Measurements from ENCODE around the gene XNDC1N.
A peak's percentile ranks its signal among the peaks of the same experiment; 100 is the strongest.

Gene XNDC1N, protein sequence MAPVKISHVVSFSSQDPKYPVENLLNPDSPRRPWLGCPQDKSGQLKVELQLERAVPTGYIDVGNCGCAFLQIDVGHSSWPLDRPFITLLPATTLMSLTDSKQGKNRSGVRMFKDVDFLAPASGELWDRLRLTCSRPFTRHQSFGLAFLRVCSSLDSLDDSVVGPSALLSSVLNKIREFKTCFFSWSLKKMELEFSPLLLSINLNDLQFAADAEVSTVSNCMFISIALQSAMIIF

DNA sequence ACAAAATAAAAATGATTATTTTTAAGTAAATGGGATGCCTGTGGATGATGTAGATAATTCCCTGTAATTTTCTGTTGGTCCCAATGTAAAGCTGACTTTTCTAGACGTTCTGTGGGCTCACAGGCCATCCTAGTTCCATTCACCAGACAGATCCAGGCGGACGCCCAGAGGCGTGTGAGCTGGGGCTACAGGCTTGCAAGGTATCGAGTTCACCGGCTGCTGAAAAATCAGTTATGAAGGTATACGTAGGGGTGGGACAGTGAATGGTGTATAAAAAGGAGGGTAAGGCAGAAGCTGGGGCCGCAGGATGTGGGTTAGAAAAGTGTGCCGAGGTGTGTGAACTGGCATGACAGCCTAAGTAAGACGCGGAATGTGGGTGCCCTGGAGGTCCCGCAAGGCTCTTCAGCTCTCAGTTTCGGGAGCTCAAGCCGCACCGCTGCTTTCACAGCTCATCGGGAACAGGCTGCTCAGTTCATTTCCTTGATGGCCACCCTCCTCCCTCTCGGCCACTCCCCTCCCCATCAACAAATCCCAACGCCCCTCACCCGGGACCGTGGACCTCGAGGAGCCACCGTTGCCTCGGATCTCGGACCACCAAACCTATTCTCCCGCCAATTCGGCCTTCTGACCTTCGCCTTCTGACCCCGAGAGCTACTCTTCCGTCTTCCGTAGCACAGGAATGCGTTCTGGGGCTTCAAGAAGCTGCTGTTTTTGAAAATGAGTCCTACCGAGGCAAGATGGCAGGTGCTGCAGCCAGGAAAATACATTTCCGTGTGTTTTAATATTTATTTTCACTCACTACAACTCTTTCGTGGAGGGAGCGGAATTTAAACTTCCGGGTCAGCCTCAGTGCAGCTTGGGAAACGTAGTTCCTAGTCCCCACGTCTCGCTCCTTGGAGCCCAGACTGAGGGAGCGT lies at the start of gene XNDC1N:
TSS of gene XNDC1N (minus strand) at position 775 of the 917 bp plus-strand sequence. CDS start 5,241 bp downstream, outside the sequence.
- DNase-seq: peak; percentile 73

DNA sequence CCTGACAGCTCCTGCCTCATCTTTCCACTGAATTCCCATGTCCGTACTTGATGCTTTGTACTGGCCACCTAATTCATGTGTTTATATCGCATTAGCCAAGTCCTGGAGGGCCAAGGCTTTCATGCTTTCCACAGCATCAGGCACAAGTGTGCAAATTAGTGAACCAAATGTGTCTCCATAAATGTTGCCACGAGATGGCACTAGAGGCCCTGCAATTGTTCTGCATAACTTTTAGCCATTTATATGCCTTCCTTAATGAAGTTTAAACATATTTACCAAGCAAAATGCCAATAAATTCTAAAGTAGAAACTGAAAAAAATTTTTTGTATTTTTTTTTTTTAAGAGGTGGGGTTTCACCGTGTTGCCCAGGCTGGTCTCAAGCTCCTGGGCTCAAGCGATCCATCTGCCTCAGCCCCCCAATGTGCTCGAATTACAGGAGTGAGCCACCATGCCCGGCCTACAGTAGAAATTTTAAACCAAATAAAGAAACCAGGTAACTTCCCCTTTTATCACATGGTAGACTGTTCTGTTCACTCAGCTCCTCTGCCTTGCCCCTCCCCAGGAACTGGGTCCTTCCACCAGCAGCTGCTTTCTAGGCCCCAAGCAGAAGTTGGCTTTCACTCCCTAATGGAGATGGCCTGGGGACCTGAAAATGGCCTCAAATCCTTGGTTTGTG lies 49.5 kb upstream of the XNDC1N start:
- no peak for DNase-seq

DNA sequence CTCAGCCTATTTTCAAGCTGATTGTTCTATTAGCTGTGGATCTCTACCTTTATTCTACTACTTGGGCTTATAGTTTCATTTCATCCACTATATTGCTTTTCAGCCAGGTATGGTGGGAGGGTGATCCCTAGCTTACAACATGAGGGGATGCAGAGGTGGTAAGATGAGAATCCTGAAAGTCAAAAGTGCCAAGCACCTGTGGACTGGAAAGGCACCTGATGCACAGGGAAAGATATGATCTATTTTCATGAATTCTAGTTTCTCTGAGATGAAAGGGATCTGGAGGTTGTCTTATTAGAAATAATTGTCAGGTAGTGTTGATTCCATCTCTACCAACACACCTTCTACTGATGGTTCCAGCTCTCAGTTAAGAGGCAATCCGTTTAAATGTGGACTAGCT lies 48.7 kb upstream of the XNDC1N start:
- DNase-seq: no peak

DNA sequence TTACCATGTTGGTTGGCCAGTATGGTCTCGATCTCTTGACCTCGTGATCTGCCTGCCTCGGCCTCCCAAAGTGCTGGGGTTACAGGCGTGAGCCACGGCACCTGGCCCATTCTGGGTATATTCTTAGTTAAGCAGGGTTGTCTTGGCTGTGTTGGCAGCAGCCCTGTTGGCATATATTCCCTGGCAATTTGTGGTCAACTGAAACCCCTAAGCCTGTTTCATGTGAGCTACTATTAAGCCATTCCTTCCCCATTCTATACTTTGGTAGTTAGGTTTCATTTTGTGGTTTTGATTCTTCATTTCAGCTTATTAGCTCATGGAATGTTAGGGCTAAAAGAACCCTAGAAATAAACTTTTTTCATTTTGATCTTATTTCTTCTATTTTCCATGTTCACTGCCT lies 48.2 kb upstream of the XNDC1N start:
- no peak for DNase-seq

DNA sequence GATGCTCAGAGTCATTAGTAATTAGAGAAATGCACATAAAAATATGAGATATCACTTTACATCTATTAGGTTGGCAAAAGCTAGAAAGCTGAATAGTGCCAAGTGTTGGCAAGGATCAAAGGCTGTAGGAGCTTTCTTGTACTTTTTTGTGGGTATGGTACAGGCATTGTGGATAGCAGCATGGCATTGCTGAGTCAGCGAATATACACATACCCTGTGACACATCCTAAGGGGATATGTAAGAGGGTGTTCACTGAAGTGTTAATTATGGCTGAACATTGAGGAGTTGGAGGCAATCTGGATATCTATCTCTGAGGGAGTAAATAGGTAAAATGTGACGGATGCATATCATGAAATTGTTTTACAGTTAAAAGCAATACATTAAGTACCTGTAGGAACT lies 43.3 kb upstream of the XNDC1N start:
- DNase-seq: no peak

DNA sequence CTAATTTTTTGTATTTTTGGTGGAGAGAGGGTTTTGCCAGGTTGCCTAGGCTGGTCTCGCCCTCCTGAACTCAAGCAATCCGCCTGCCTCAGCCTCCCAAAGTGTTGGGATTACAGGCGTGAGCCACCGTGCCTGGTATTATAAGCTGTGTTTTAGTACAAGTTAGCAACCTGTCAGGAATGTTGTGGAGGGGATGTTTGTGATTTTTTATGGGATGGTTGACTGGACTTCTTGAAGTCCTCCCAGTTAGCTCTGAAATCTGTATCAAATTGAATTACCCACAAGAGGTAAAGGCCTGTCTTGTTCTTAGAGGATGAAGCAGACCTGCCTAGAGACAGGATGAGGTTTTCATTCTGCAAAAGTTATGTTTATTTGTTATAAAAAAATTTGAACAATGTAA lies 36.2 kb upstream of the XNDC1N start:
- no peak for DNase-seq

DNA sequence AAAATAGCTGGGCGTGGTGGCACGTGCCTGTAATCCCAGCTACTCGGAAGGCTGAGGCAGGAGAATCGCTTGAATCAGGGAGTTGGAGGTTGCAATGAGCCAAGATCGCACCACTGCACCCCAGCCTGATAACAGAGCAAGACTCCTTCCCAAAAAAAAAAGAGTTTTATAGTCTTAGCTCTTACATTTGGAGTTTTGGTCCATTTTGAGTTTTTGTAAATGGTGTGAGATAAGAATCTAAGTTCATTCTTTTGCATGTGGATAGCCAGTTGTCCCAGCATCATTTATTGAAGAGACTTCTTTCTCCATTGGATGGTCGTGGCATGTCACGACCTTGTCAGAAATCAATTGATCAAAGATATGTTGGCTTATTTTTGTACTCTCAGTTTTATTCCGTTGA lies 35.1 kb upstream of the XNDC1N start:
- DNase-seq: no peak

DNA sequence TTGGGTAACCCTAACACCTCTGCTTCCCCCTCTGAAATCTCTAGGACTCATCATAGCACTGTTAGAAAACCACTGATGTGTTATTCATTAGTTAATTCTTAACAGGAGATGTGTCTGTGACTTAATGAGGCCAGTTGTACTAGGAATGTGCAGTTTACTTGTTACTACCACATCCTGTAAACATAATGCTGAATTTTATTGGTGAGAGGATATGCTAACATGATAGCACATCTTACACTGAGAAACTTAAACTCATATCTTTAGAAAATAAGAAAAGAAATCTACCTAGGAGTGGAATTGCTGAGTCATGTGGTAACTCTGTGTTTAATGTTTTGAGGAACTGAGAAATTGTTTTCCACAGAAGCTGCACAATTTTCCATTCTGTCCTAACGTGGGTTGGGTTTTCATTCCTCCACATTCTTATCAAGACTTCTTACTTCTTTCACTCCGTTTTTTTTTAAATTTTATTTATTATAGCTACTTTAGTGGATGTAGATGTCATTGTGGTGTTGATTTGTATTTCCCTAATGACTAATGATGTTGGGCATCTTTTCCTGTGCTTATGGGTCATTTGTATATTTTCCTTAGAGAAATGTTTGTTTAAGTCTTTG lies 34.1 kb upstream of the XNDC1N start:
- no peak for DNase-seq

DNA sequence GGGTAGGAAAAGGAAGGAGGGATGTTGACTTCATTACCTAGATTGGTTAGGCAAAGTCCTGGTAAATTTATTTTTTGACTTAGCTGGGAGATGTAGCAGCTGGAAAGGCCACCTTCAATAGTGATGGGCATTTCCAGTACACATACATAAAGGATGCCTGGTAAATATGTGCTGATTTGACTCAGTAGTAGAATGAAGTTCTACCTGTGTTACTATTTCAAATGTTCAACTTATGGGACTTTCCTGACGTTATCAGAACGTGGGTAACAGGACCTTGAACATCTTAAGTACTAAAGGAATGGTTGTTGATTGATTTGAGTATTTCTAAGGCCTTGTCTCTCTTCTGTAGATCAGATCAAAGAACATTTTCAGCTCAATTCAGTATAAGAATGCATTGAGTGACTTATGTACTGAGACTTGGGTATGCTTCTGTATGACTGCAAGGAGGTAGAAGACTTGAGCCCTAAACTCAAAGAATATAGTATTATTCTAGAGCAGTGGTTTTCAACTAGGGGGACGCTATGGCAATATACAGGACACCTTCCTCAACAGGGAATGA lies 27.6 kb upstream of the XNDC1N start:
- no peak for DNase-seq

DNA sequence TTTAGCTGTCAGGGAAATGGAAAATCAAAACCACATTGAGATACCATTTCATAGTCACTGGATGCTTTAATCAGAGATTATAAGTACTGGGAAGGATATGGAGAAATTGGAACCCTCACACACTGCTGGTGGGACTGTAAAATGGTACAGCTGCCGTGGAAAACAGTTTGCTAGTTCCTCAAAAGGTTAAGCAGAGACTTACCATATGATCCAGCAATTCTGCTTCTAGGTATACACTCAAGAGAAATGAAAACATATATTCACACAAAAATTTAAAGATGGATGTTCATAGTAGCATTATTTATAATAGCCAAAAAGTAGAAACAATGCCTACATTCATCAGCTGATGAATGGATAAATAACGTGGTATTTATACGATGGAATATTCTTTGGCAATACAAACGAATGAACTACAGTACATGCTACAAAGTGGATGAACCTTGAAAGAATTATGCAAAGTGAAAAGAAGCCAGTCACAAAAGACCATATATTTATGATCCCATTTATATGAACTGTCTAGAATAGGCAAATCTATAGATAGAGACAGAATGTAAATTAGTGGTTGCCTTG lies 23.4 kb upstream of the XNDC1N start:
- no peak for DNase-seq

DNA sequence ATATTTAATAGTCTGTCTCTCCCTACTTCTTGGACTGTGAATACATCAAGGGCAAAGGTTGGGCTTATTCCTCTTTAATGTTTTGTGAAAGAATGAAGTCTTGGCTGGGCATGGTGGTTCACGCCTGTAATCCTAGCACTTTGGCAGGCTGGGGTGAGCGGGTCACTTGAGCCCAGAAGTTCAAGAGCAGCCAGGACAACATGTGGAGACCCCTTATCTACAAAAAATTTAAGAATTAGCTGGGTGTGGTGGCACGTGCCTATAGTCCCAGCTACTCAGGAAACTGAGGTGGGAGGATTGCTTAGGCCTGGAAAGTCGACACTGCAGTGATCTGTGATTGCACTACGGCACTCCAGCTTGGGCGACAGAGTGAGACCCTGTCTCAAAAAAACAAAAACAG lies 20.6 kb upstream of the XNDC1N start:
- DNase-seq: no peak

DNA sequence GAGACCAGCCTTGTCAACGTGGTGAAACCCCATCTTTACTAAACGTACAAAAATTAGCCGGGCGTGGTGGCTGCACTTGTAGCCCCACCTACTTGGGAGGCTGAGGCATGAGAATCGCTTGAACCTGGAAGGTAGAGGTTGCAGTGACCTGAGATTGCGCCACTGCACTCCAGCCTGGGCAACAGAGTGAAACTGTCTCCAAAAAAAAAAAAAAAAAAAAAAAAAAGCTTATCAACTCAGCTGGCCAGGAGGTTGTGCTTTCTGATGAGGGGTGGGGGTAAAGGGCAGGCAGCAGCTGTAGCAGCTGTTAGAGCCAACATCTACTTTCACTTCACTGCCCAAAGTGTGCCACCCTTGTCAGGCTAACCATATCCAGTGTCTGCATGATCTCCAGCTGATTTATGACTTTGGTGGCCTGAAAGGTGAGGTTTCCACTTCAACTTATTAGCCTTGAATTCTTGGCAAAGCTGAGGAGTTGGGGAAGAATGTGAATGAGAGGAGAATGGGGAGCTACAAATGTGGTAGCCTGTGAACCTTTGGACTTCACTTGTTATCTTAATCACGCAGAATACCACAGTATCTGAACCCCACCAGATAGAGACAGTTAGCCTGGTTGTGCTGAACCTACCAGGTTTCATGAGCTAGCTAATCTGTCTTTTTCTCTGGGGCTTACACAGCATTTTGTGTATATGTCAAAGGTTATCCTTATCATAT lies 20.1 kb upstream of the XNDC1N start:
- no peak for DNase-seq

DNA sequence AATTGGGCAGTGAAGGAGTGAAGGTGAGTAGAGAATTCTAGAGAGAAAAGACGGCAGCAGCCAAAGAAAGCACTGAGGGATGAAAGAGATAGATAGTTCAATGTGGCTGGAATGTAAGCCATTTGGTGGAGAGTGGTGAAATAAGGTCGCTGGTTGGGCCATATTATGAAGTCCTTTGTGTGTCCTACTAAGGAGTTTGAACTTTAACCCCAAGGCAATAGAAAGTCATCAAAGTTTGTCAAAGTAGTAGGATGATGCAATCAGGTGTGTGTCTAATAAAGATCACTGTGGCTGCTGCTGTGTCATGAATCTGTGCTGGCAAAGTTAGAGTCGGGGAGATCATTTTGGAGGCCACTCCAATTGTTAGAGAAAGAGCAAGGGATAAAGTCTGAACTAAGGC lies 19.1 kb upstream of the XNDC1N start:
- DNase-seq: no peak

DNA sequence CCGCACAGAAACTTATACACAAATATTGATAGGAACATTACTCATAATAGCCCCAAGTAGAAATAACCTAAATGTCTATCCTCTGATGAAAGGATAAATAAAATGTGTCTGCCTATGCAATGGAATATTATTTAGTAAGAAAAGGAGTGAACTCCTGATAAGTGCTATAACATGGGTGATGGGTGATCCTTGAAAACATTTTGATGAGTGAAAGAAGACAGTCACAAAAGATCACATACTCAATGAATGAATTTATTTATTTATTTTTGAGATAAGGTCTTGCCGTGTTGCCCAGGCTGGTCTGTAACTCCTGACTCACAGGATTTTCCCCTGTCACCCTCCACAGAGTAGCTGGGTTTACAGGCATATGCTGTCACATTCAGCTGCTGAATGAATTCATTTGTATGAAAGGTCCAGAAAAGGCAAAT lies 17.8 kb upstream of the XNDC1N start:
- no peak for DNase-seq

DNA sequence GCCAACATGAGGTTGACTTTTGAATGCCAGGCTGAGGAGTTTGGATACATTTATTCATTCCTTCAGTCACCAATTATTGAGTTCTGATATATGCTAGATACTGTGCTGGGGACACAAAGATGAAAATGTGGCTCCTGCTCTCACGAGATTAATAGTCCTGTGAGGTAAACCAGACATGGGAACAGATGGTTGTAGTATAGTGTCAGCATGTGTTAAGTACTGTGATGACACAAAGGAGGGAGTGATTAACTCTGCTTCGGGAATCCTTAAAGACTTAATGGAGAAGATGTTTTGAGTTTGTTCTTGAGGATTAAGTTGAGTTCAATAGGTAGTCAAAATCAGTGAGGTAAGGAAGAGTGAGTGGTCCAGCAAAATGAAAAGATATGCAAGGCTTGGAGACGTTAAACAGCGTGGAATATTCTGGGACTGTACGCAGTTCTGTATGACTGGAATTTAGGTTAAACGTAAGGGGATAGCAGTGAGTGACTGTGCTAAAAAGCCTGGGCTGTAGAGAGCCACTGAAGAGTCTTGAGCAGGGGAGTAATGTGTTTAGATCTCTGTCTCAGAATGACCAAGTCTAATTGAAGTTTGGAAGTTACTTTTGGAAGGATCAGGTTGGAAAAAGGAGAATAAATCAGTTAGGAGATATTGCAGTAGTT lies 12.3 kb upstream of the XNDC1N start:
- DNase-seq: no peak

DNA sequence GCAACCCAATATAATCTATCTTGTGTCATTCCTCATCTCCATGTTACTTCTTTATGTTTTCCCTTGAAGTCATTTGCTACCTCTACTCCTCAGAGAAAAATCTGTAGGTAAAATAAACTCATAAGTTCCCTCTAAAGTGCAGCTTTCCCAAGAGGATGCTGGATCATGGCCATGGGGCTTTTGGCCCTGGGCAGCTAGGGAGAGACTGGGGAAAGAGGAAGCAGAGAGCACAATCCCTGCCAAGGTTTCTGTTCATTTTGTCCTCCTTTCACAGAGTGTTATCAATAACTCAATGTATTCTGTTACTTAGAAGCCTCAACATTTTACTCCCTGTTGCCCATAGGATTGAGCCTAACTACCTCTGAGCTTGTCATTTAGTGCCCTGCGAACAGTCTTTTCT lies 9.4 kb upstream of the XNDC1N start:
- no peak for DNase-seq

DNA sequence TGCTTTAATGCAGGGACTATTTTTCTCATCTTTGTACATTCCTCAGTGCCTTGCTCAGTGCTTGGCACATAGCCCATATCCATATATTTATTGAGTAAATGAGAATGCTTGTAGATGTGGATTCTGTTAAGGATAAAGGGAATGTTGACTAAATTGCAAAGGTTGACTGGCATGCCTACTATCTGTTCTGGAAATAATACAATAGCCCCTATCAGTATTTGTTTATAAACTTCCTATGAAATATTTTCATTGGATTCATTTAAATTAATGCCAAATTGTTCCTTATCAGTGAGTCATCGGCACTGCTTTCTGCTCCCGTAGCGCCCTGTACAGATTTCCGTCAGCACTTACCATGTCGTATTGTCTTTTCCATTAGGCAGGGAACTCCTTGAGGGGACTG lies 8.4 kb upstream of the XNDC1N start:
- no peak for DNase-seq

DNA sequence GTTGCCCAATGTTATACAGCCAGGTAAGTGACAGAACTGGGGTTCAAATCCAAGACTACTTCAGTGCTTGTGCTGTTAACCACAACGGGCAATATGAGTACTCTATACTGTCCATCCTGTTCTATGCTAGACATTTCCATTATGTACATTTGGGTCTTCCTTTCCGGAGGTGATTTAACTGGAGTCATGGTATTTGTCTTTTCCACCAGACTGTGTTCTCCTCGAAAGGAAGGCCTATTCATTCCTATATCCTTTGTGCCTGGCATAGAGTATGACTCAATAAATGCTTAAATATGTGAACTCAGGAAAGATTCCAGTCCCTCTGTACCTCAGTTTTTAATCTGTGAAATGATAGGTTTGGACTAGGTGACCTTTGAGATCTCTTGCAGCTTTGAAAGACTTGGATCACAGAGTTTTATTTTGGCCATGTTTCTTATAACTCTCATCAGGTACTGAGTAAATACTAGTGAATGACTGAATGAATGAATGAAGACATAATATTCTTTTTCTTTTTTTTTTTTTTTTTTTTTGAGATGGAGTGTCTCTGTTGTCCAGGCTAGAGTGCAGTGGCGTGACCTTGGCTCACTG lies 7.0 kb upstream of the XNDC1N start:
- DNase-seq: no peak

DNA sequence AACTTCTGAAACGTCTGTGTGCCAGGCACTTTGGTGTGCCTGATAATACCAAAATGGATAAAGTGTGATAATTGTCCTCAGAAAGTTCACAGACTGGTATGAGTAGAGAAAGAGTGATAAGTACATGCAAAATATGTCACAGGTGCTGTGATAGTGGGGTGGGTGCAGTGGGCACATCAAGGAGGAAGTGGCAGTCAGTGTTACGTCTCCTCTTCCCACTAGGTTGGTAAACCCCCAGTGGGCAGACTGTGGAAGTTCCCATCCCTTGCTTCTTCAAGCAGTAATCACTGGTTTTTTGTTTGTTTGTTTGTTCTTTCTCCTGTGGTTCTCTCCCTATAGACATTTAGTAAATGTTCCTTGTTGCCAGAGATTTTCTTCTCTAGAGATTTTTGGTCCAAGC lies 5.8 kb upstream of the XNDC1N start:
- DNase-seq: no peak

DNA sequence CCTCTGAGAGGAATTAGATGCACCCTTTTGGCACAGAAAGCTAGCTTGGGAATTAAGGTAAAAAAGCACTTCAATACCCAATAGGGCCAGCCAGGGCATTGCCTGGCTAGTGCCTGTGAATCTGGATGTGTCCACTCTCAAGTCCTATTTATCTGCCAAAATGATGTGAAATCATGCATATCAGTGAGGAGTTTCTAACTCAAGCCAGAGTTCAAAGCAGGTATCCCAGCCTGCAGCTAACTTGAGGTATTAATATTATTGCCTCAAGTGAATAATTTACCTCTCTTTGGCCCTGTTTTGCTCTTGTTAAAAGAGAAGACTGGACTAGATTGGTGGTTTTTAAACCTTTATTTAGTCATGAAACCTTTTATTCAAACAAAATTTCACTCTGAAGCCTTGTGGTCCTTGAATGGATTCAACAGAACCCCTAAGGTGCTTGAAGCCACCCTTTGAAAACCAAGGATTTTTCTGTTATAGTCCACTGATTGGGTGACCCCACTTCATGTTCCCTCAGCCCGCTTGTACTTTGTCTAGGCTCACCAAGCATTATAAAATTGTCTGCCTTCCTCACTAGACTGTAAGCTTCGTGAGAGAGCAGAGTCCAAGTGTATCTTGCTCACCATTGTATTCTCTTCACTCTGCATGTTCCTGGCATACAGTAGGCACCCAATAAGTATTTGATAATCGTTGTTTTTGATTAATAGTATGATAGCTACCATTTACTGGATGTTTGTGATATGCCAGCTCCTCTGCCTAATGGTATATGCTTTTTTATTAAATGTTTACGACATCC lies 4.9 kb upstream of the XNDC1N start:
- no peak for DNase-seq
